HG03095 (cell line): ENCODE data around the gene DNM1.
"Not testable (repeated sequence)": the region's sequence is repeated elsewhere in the genome, so short reads cannot be mapped to it uniquely, and the experiment has no call there.

Experiments
- ATAC-seq: cut with Tn5 transposase; IDR thresholded peaks from one replicate; pipeline ENCODE4 v1.9.1; 2021; ENCODE audit warnings: moderate library complexity; ENCODE audit not compliant: unreplicated experiment

The DNM1 gene

DNA sequence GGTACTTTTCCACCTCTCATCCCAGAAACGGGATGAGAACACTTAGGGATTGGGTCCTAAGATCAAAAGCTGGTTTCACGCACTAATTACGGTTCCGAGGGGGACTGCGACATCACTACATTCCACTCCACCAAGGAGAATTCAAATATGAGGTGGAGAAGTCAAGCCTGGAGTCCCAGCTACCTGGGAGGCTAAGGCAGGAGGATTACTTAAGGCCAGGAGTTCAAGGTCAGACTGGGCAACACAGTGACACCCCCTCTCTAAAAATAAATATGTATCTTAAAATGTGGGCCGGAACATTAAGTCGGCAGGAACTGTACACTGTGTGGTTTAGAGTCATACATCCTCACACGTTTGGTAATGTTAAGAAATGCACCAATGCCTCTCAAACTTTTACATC lies 71.1 kb downstream of the DNM1 start:
- ATAC-seq, result no peak

DNA sequence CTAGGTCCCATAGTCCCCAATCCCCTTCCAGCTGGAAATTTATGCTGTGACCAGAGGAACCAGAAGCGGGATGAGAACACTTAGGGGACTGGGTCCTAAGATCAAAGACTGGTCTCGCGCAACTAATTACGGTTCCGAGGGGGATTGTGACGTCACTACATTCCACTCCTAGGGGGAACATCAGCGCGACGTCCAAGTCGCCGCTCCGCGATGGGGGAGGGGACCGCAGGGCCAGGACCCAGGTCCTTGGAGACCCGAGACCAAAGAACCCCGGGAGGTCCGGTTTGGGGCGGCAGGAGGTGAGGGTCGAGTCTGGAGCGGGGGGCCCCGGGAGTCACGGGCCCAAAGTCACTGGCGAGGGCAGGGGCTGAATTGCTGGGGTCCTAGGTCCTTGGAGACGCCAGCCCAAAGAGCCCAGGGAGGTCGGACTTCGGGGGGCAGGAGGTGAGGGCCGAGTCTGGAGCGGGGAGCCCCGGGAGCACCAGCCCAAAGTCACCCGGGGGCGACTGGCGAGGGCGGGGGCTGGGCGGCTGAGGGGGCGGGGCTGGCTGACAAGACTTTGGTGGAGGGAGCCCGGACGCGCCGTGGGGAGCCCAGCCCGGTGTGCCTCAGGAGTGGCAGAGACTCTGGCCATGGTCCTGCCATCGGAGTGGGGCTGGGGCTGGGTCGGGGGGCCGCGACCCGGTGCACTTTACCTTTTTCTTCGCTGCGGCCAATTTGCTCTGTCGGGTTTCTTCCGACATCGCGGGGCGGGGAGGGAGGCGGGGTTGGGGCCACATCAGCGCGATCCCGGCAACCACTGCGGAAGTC lies 72.2 kb downstream of the DNM1 start, which contains the start of gene GOLGA2:
TSS of gene GOLGA2 (minus strand) at position 810 of the 810 bp plus-strand sequence. CDS start at position 779, 31 bp downstream.
- ATAC-seq, result peak; percentile 36

DNA sequence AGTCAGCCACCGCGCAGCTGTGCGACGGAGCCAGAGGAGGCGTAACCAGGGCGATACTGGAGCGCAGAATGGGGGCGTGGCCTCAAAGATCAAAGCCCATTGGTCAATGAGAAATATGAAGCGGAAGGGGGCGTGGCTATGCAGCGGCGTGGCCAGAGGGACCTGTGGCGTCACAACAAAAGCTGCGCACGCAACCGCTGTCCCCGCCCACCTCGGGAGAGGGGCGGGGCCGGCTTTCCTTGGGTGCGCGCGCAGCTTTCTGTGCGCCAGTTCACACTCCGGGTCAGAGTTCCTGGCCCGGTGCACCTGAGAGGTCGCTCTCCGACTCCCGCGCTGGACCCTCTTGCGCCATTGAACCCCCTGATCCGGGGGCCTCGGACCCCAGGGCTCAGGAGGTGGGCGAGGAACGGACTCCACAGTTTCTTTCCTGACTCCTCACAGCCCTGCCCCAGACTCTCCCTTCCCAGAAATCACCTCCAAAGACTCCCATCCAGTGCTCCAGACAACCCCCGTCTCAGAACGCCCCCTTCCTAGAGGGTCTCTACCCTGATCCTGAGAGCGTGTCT lies 72.9 kb downstream of the DNM1 start, which contains the start of gene SWI5:
TSS of gene SWI5 (plus strand) at position 269 of the 566 bp plus-strand sequence.
- ATAC-seq, result peak; percentile 88

DNA sequence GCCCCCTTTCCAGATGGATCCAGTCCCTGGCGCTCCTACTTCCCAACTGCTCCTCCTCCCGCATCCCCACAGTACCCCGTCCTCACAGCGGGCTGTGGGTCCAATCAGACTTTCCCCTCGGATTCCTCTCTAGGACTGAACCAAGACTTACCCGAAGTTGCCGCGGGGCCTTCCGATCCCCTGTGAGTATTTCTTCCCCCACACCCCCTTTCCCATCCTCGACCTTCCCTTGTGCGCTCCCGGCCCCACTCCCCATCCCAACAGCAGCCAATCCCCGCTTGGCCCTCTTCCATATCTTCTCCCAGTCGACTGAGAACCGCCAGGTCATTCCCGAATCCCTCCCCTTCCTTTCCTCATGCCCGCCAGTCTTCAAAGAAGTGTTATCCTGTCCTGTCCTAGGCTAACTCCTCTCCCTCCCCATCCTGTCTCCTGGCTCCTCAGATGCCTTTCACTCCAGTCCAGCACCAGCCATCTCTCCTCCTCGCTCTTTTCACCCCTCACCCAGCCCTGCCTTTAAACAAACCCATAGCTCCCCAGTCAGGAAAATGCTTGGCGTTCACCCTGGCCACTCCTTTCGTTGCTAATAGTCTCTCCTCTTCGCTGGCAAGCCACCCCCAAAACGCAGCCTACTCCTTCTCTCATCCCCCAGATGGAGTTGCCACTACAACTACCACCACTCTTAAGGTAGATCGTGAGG lies 73.5 kb downstream of the DNM1 start:
- ATAC-seq, result no peak

DNA sequence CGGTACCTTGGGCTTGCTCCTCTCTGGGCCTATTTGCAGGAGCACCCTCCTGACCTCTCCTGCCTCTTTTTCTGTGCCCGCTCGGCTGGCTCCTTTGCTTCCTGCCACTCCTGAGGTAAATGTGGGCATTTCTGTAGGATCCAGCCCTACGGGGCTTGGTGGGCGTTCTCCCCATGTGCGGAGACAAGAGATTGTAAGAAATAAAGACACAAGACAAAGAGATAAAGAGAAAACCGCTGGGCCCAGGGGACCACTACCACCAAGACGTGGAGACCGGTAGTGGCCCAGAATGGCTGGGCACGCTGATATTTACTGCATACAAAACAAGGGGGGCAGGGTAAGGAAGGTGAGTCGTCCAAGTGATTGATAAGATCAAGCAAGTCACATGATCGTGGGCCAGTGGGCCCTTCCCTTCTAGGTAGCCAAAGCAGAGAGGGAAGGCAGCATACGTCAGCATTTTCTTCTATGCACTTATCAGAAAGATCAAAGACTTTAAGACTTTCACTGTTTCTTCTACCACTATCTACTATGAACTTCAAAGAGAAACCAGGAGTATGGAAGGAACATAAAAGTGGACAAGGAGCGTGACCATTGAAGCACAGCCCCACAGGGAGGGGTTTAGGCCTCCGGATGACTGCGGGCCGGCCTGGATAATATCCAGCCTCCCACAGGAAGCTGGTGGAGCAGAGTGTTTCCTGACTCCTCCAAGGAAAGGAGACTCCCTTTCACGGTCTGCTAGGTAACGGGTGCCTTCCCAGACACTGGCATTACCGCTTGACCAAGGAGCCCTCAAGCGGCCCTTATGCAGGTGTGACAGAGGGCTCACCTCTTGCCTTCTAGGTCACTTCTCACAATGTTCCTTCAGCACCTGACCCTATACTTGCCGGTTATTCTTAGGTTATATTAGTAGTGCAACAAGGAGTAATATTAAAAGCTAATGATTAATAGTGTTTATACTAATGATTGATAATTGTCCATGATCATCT lies 76.2 kb downstream of the DNM1 start:
- not testable (repeated sequence) for ATAC-seq

DNA sequence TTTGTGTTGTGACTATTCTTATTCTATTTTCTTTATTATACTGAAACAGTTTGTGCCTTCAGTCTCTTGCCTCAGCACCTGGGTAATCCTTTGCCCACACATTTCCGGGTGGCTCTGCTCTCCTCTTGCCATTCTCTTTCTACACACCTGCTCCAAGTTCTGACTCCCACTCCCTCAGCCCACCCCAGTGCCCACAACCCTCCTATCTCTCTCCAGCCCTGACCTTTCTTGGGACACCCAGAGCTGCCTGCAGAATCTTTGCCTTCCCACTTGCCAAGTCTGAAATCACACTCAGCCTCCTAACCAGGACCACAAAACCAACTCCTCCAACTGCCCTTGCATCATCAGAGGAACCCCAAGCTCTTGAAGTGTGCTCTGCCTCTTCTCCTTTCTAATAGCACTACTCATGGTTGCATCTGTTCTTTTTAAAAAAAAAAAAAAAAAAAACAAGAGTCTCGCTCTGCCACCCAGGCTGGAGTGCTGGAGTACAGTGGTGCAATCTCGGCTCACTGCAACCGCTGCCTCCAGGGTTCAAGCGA lies 77.0 kb downstream of the DNM1 start:
- ATAC-seq, result no peak

DNA sequence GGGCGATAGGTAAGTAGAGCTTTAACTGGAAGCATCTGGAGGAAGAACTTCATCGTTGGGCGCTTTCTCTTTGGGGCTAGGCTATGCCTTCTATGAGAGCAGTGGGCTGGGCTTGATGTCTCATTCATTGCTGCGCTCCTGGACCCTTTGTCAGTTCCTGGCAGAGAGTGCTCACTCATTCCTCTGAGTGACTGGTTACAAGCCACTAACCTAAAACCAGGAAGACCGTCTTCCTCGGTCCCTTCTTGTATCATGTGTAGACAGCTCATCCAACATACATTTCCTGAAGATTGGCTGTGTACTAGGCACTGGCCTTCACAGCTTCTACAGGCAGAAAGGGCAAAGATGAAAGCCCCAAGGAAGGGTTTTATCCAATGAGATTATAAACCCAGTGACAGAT lies 79.3 kb downstream of the DNM1 start:
- ATAC-seq, result no peak

DNA sequence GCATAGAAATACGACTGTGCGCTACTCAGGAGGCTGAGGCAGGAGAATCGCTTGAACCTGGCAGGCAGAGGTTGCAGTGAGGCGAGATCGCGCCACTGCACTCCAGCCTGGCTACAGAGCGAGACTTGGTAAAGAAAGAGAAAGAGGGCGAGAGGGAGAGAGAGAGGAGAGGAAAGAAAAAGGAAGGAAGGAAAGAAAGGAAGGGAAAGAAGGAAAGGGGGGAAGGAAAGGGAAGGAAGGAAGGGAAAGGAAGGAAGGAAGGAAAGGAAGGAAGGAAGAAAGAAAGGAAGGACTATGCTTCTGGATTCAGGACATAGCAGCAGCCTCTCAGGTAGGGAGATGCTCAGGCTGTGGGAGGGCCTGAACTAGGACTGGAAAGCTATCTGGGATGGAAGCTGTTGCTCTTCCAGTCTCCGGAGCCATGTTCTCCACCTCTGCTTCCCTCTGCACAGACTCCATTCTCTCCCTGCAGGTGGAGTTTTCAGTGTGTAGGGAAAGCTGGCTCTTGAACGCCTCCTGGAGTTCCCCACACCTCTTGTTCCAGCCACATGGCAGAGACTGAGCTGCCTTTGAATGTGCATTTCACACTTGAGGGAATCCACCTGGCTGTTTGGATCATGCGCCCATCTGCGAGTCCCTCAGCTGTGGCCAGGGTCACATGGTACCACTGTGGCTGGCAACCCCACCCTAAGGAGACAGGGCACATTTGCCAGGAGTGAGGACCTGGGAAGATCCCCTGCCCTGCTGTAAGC lies 82.0 kb downstream of the DNM1 start:
- ATAC-seq, result no peak

DNA sequence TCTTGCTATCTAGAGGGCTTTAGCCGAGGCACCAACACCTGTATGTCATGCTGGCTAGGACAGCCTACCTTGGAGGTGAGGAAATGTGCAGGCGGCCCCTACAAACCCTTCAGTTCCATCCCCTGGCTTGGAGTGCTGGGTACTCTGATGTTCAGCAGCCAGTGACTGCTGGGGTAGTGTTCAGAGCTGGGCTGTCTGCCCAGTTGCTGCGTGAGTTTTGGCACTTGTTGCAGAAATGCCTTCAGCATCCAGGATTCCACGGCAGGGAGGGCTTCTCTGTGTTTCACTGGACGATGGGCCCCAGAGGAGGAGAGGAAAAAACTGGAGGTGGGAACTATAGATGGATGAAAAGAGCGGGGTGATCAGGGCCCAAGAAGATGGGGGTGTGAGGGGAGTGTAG lies 83.3 kb downstream of the DNM1 start:
- no peak for ATAC-seq

DNA sequence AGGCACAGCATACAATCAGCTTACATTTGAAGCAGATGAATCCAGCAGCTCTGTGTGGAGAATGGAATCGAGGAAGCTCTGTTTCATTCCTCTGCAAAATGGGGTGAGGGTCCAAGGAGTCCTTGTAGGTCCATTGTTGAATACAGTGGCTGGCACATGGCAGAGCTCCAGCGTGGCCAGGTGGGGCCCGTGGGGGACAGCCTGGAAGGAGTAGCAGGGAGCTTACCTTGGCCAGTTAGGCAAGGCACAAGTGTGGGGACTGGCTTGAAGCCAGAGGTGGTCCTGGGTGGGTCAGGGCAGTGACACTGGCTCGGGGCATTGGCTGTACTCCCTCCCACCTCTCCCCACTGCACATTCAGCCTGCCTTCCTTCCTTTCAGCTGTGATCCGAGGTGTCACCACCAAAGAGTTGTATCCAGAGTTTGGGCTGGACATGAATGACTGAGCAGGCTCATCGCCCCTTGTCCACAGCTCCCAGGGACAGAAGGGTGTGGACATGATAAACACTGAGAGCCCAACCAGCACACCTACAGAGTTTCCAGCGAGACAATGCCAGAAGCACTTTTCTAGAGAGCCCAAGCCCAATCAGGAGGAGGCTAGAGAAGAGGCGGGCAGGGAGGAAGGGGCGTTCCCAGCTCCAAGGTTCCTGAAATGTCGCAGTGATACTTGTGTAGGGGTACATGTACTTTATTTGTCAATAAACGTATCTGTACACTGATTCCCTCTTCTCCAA lies 85.3 kb downstream of the DNM1 start:
- no peak for ATAC-seq

DNA sequence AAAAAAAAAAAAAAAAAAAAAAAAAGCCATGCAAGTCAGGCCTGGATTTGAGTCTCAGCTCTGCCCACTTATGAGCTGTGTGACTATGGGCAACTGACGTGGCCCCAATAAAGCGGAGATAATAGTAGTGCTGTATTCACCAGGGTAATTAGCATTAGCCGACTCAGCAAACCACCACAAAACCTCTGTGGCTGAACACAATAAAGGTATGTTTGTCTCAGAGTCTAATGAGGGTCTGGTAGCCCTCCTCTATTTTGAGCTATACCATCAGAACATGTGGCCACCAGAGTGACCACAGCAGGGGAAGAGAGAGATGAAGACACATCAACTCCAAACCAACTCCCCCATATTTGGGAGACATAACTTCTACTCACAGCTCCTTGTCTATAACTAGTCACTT lies 88.8 kb downstream of the DNM1 start:
- no peak for ATAC-seq

DNA sequence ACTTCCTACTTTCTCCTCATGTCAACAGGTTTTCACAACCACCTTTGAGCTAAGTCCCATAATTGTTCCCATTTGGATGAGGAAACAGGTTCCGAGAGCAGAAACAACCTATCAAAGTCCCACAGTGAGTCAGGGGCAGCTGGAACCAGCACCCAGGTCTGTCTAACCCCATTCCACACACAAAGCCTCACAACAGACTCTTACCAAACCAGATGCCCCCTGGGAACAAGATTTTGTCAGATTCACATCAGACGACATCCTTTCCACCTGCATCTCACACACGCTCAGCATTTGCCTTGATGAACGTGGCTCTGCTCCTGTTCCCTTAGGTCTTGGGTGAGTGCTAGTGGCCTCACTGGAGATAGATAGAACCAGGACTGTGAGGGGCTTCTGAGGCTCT lies 89.9 kb downstream of the DNM1 start:
- no peak for ATAC-seq

DNA sequence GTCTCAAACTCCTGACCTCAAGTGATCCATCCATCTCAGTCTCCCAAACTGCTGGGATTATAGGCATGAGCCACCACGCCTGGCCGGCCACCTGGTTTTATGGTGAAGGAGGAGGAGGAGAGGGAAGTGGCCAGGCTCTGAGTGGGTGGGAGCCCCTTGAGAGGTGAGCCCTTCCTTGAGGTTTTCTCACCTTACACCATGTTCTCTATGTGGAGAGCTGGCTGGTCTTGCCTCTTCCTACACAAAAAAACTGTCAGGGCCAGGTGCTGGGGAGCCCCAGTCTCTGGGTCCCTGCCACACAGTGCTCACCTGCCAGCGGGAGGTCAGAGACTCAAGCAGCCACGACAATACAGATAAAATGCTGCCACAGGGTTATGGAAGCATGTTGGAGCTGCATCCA lies 91.0 kb downstream of the DNM1 start:
- ATAC-seq, result no peak

DNA sequence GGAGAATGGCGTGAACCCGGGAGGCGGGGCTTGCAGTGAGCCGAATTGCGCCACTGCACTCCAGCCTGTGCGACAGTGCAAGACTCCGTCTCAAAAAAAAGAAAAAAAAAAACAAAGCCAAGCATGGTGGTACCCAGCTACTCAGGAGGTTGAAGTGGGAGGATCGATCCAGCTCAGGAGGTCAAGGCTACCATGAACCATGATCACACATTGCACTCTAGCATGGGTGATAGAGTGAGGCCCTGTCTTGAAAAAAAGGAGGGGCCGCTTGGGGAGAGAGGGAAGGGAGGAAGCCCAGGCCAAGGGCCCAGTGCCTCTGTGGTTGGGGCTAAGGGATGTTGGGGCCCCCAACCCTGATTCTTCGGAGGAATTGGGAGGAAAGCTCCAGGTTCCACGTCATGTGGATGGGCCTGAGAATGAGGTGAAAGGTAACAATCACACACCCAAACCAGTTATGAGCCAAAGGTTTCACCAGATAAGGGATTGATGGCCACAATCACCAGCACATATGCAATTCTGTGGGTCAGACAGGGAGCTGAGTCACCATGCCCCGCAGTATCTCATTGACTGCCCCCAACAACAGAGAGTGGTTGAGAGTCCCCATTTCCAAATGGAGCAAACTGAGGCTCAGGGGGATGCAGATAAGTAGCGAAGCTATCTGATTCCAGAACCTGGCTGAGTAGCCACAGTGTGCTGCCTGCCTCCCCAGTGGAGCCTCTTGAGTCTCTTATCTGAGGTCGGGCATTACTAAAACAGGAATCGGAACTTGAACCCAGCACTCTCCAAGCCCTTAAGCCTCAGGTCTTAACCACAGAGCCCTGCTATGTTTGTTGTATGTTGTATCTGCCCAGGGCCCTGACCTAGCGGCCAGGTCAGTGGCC lies 93.4 kb downstream of the DNM1 start:
- ATAC-seq, result no peak

DNA sequence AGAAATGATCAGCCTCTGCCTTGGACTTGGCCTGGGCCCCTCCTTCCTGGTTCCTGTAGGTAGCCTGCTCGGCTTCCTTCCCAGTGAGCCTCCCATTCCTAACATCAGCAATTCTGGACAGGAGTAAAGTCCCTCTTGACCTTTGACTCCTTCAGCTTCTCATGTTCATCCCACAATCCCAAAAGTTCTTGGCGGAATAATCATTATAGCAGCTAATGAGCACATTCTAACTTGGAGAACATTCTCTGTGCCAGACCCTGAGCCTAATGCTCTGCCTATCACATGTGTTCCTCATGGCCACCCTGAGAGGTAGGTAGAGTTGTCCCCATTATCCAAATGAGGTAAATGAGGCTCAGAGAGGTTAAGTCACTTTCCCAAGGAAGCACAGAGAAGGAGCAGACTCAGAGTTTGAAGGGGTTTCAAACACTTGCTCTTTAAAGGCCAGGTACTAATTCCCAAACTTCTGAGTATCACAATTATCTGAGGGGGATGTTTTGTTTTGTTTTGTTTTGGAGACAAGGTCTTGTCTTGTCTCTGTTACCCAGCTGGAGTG lies 94.1 kb downstream of the DNM1 start:
- ATAC-seq, result no peak

DNA sequence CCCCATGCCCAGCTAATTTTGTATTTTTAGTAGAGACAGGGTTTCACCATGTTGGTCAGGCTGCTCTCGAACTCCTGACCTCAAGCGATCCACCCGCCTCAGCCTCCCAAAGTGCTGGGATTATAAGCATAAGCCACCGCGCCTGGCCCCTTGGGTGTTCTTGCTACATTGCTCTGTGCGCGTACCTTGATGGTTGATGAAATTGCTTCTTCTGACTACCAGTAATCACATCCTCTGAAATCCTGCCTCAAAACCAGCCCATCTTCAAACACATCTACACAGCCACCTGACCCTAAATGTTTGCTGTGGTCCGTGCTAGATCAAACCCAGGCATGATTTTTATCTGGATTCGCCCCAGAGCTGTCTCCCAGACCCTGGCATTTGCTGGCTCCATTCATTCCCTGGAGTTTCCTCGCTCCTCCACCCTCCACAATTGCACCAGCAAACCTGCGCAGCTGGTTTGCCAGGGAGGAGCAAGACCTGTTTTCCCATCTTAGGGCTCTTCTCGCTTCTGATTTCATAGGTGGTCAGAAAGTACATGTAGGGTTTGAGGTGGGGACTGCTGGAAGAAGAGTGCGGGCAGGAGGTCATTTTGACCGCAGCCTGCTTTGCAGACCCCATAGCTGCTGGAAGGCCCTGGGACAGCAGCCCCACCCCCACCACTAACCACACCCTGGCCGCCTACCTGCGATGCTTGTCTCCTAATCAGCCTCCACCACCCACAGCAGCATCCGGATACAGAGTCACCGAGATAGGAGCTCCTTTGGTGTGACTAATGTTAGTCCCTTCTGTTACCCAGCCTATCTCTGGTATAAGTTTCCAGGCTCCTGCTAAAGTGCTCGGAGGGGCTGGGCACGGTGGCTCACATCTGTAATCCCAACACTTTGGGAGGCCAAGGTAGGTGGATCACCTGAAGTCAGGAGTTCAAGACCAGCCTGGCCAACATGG lies 95.6 kb downstream of the DNM1 start:
- no peak for ATAC-seq
